Esophagus squamous epithelium (tissue), 5 donors: Measurements from ENCODE around the gene ZRANB3. TPM values are rescaled to one million over a fixed set of nuclear protein-coding genes. Genes with fewer than 3 reads are reported as not detected.

Experiments used
- DNase-seq: peaks from one replicate; lab custom pipeline; 2025; lab: John Stamatoyannopoulos, UW
- H3K27ac ChIP-seq, 4 donors: fragments of 200-600 bp; sonication (generic); one replicate each; pipeline ENCODE4 v1.5.1; 2016 to 2019; ENCODE audit warnings: mild to moderate bottlenecking in 1 of 4
- H3K27me3 ChIP-seq, 4 donors: fragments of 200-600 bp; sonication (generic); 1 replicate in 3 of 4; 2 replicates in 1 of 4; pipeline versions ENCODE4 v1.5.1 to v1.6.0; 2017 to 2021; ENCODE audit warnings: antibody characterized with exemption in 1 of 4
- H3K36me3 ChIP-seq, 3 donors: fragments of 200-600 bp; sonication (generic); one replicate each; pipeline ENCODE4 v1.5.1; 2016 to 2019
- H3K4me1 ChIP-seq, 3 donors: fragments of 200-600 bp; sonication (generic); one replicate each; pipeline ENCODE4 v1.5.1; 2017 to 2019
- H3K4me3 ChIP-seq, 4 donors: fragments of 200-600 bp; sonication (generic); 1 replicate in 3 of 4; 2 replicates in 1 of 4; pipeline ENCODE4 v1.5.1; 2016 to 2019; ENCODE audit warnings: mild to moderate bottlenecking in 2 of 4, moderate library complexity in 1 of 4
- H3K9me3 ChIP-seq, 3 donors: fragments of 200-600 bp; sonication (generic); one replicate each; pipeline ENCODE4 v1.5.1; 2016 to 2019
- CTCF ChIP-seq, 6 experiments: fragments of 450-650 bp in 4 of 6; fragments of 200-600 bp in 2 of 6; sonication (generic) in 2 of 6; IDR thresholded peaks; one replicate each; pipeline ENCODE4 v1.5.1; 2016 to 2019; ENCODE audit warnings: antibody characterized with exemption in 6 of 6, mild to moderate bottlenecking in 4 of 6, moderate library complexity in 4 of 6
- POLR2A ChIP-seq, 4 donors: fragments of 450-650 bp; IDR thresholded peaks; one replicate each; pipeline ENCODE4 v1.6.1; 2017; ENCODE audit warnings: antibody characterized with exemption in 4 of 4, mild to moderate bottlenecking in 4 of 4, moderate library complexity in 3 of 4
- WGBS, 2 donors: methylation state at CpG; one replicate each; pipeline ENCODE4 v1.1.5; 2018; 5-methylcytosine and 5-hydroxymethylcytosine counted together
- intact Hi-C: fragments of 100-400 bp; cut with DNase I; formaldehyde crosslinking; loops from one replicate; pipeline ENCODE4 v1.15.0; 2022
- total RNA-seq, 4 donors: library from RNA; depleted of rRNA; stranded (reverse); fragments of >200 nt; gene quantifications; one replicate each; pipeline ENCODE4 v1.1.0, GENCODE V29; 2016
- donor health status: DM: yes; HTN: yes; CAD: no.

ZRANB3 gene
- total RNA-seq, 4 donors from 2014 or later: 0.61 to 4.5 (median 3.5) TPM

DNA sequence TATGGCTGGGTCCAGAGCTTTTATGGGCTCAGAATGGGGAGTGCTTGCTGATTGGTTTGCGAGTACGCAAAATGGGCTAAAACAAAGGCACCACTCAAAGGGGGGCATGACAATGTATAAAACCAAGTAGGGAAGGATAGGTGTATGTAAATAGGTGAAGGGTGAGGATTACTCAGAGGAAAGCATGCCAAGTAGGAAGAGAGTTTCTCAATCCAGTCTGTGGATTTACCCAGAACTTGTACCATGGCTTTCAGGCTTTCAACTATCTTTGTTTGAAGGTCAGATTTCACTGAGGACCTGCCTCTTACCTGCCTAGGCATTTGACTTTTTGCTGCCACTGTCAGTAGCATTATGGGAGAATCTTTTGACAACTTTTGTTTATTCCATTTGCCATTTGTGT is 386.7 kb downstream of the ZRANB3 start:
- peaks cover 0 to 58% (median 4%) of the 10 kb centered on the region in 3 donors for H3K36me3 ChIP-seq

DNA sequence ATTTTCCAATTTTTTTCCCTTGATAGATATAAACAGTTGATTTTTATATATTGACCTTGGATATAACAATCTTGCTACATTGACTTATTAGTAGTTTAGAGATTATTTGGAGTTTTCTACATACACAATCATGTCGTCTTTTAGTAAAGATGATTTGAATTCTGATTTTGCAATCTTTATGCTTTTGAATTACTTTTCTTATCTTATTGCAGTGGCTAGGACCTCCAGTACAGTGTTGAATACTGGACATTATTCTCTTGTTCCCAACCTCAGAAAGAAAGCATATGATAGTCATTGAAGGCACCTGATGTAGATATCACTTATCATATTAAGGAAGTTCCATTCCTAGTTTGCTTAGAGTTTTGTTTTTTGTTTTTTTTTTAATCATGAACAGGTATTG is 388.7 kb downstream of the ZRANB3 start:
- H3K4me3 ChIP-seq: no peak overlapping the region
- peaks cover 0 to 77% (median 4%) of the 10 kb centered on the region in 3 donors for H3K36me3 ChIP-seq
- no peaks in the 10 kb centered on the region for H3K4me1 ChIP-seq

More for the DNA sequence above, 386.7 kb downstream of the ZRANB3 start:
- Histone ChIP-seq H3K4me1 (no peaks in the 10 kb centered on the region), H3K27me3 (no peaks in the 10 kb centered on the region), H3K9me3 (no peaks in the 10 kb centered on the region), H3K4me3 (no peak overlapping the region), H3K27ac (no peak overlapping the region)
- WGBS, 2 donors: 88 to 100% methylated on average over 2 of the region's 2 CpGs
- DNase-seq: no peak
- TF ChIP-seq POLR2A (IDR thresholded peaks at IDR 0.05) (no peak), CTCF (IDR thresholded peaks at IDR 0.05) (no peak)
- intact Hi-C loops: no loop called here

GRCh38 chr2:135140606-135141005 is 390.4 kb downstream of the ZRANB3 start:
- intact Hi-C loops: no loop called here
- no peak for TF ChIP-seq POLR2A (IDR thresholded peaks at IDR 0.05)
- TF ChIP-seq CTCF (IDR thresholded peaks at IDR 0.05): no peak
- Histone ChIP-seq H3K4me1 (no peaks in the 10 kb centered on the region), H3K36me3 (peaks cover 3 to 88% (median 4%) of the 10 kb centered on the region in 3 donors), H3K27me3 (no peaks in the 10 kb centered on the region), H3K9me3 (no peaks in the 10 kb centered on the region), H3K4me3 (no peak overlapping the region), H3K27ac (no peak overlapping the region)
- no peak for DNase-seq

More for the DNA sequence above, 388.7 kb downstream of the ZRANB3 start:
- no peak for TF ChIP-seq CTCF (IDR thresholded peaks at IDR 0.05)
- TF ChIP-seq POLR2A (IDR thresholded peaks at IDR 0.05): no peak
- DNase-seq: no peak
- no peaks in the 10 kb centered on the region for H3K27me3 ChIP-seq
- H3K9me3 ChIP-seq: no peaks in the 10 kb centered on the region
- no peak overlapping the region for H3K27ac ChIP-seq
- intact Hi-C loops: no loop called here
- 96 to 100% methylated on average over 1 of the region's 1 CpG for WGBS, 2 donors

DNA sequence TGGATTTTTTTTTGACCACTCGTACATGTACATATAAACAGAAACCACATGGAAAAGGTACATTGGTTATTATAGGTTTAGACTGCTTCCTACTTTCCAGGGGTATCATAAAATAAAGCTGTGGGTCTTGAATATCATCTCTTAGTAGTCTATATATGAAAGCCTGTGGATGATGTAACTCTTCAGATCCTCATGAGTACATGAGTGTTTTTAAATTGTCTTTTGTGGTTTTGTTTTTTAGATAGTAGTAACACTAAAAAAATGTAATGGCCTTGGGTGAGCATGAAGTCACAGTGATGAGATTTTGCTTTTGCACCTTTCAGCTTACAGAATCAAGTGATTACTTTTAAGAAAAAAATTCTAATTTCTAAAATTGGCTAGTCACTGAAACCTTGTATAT is 398.7 kb downstream of the ZRANB3 start:
- peaks cover 5 to 100% (median 7%) of the 10 kb centered on the region in 3 donors for H3K36me3 ChIP-seq

DNA sequence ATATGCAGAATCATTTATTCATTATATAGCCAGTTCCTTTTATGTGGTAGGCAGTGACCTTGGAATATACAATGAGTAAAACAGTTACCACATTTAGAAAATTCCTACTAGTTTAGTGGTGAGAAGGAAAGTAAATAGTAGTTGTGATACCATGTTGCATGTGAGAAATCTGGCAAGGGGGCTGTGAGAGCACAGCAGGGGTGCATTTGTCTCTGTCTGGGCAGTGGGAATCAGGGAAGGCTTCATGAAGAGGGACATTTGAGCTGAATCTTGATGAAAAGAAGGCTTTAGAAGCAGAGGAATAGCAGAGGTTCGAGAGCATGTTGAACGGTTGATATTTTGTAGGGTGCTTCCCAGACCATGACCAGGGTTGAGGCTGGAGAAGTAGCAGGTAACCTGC is 400.3 kb downstream of the ZRANB3 start:
- peaks cover 3 to 100% (median 7%) of the 10 kb centered on the region in 3 donors for H3K36me3 ChIP-seq
- no peaks in the 10 kb centered on the region for H3K4me1 ChIP-seq
- H3K9me3 ChIP-seq: no peaks in the 10 kb centered on the region
- no peak overlapping the region for H3K4me3 ChIP-seq
- intact Hi-C loops: no loop called here
- no peak for DNase-seq
- 81 to 90% methylated on average over 2 of the region's 2 CpGs for WGBS, 2 donors
- H3K27ac ChIP-seq: no peak overlapping the region
- TF ChIP-seq CTCF (IDR thresholded peaks at IDR 0.05) (no peak), POLR2A (IDR thresholded peaks at IDR 0.05) (no peak)
- no peaks in the 10 kb centered on the region for H3K27me3 ChIP-seq

More for the DNA sequence above, 398.7 kb downstream of the ZRANB3 start:
- Histone ChIP-seq H3K27me3 (no peaks in the 10 kb centered on the region), H3K4me1 (no peaks in the 10 kb centered on the region), H3K27ac (no peak overlapping the region), H3K9me3 (no peaks in the 10 kb centered on the region), H3K4me3 (no peak overlapping the region)
- DNase-seq: no peak
- WGBS, 2 donors: 92 to 94% methylated on average over 1 of the region's 1 CpG
- intact Hi-C loops: no loop called here
- TF ChIP-seq POLR2A (IDR thresholded peaks at IDR 0.05) (no peak), CTCF (IDR thresholded peaks at IDR 0.05) (no peak)
